ENCODE results near the gene TCEAL8.

DNA sequence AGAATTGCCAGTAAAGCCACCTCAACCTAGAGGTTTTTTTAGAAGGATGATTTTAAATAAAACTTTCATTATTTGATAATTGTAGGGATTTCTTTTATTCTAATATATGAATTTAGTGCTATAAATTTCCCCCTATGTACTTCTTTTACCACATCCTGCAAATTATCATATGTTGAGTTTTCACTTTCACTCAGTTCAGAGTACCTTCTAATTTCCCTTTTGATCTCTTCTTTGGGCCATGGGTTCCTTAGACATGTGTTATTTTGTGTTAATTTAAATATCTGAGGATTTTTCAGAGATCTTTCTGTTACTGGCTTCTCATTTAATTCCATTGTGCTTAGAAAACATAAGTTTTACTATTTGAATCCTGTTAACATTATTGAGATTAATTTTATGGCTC, 49.8 kb upstream of the TCEAL8 start:
- TF ChIP-seq CTCF (IDR thresholded peaks at IDR 0.05) (no peak), MXI1 (IDR thresholded peaks at IDR 0.05; ENCODE audit: low read depth, low read length) (no peak), TAF1 (IDR thresholded peaks at IDR 0.05; ENCODE audit: borderline replicate concordance, low read depth, low read length) (no peak), EZH2phosphoT487 (IDR thresholded peaks at IDR 0.05; ENCODE audit: borderline replicate concordance, low read depth) (no peak), EP300 (IDR thresholded peaks at IDR 0.05; ENCODE audit: borderline replicate concordance in 1 of 2, low read depth in 1 of 2, low read length in 1 of 2) (no peak), POLR2AphosphoS5 (IDR thresholded peaks at IDR 0.05; ENCODE audit: low read depth, low read length) (no peak)

Data from SK-N-SH (cell line).